Small intestine (tissue), 7 donors: ENCODE measurements around the gene ATPAF2. TPM values are rescaled to one million over a fixed set of nuclear protein-coding genes. Genes with fewer than 3 reads are reported as not detected.
A peak's percentile ranks its signal among the peaks of the same experiment; 100 is the strongest.

Source experiments
- DNase-seq, 2 donors: peaks; one replicate each; pipeline versions ENCODE4 v3.0.0 to v3.0.0-alpha.2; 2013
- FAIRE-seq: peaks from 2 replicates; lab custom pipeline; 2012; peaks lifted over from hg19 to GRCh38; lab: Jason Lieb, UNC
- H3K27ac ChIP-seq, 3 donors: one replicate each; pipeline ENCODE4 v1.5.1; 2013; ENCODE audit warnings: low read length in 2 of 3, mild to moderate bottlenecking in 2 of 3, control low read depth in 1 of 3, inconsistent platforms in 1 of 3, low read depth in 1 of 3, moderate library complexity in 1 of 3
- H3K27me3 ChIP-seq, 3 donors: one replicate each; pipeline ENCODE4 v1.6.1; 2013; ENCODE audit warnings: low read length in 3 of 3, inconsistent platforms in 1 of 3; ENCODE audit not compliant: control insufficient read depth in 3 of 3, insufficient read depth in 3 of 3
- H3K36me3 ChIP-seq, 3 donors: one replicate each; pipeline ENCODE4 v1.6.1; 2013; ENCODE audit warnings: low read length in 3 of 3, inconsistent platforms in 1 of 3, low read depth in 1 of 3, mild to moderate bottlenecking in 1 of 3, moderate library complexity in 1 of 3; ENCODE audit not compliant: control insufficient read depth in 3 of 3, insufficient read depth in 2 of 3
- H3K4me1 ChIP-seq, 3 donors: one replicate each; pipeline ENCODE4 v1.6.1; 2013; ENCODE audit warnings: low read length in 2 of 3, inconsistent platforms in 1 of 3, low read depth in 1 of 3, mild to moderate bottlenecking in 1 of 3, moderate library complexity in 1 of 3; ENCODE audit not compliant: control insufficient read depth in 3 of 3, insufficient read depth in 2 of 3
- H3K4me3 ChIP-seq, 3 donors: one replicate each; pipeline ENCODE4 v1.5.1; 2013; ENCODE audit warnings: low read length in 3 of 3, control low read depth in 1 of 3, inconsistent platforms in 1 of 3, low read depth in 1 of 3, mild to moderate bottlenecking in 1 of 3, moderate library complexity in 1 of 3
- H3K9me3 ChIP-seq, 2 donors: one replicate each; pipeline ENCODE4 v1.6.1; 2013; ENCODE audit warnings: low read depth in 1 of 2, low read length in 1 of 2; ENCODE audit not compliant: control insufficient read depth in 2 of 2, insufficient read depth in 1 of 2
- WGBS, 3 donors: extraction: QIAGEN DNeasy Blood & Tissue Kit; methylation state at CpG; one replicate each; pipeline ENCODE4 v1.1.7; 2013; 5-methylcytosine and 5-hydroxymethylcytosine counted together
- polyA plus RNA-seq, 4 donors: library from polyadenylated mRNA; stranded (reverse) in 3 of 4; unstranded in 1 of 4; fragments of 200-250 nt in 3 of 4; fragments of 120-200 nt in 1 of 4; gene quantifications; one replicate each; pipeline versions ENCODE4 v1.2.1 to v1.2.3, GENCODE V29; 2013
- donor health status: healthy with polysubstance abuse.
- donor health status: control.
- donor health status: control.
- donor health status: Bipolar disorder and iron deficiency.
- donor health status: healthy.

ATPAF2 gene
- polyA plus RNA-seq, 4 donors: 20.5 to 26.4 (median 22.0) TPM

GRCh38 chr17:17972952-17973254 is 66.1 kb downstream of the ATPAF2 start:
- no peaks in the 10 kb centered on the region for H3K27me3 ChIP-seq
- DNase-seq: no peak
- no peak for FAIRE-seq
- peak overlapping the region in 2 of 3 donors; percentile 15 to 58 for H3K4me3 ChIP-seq
- no peaks in the 10 kb centered on the region for H3K36me3 ChIP-seq
- H3K27ac ChIP-seq: peak overlapping the region in 2 of 3 donors; percentile 5 to 40
- H3K9me3 ChIP-seq: no peaks in the 10 kb centered on the region
- WGBS, 3 donors: 3% methylated on average over 13 of the region's 13 CpGs
- peaks cover 5 to 14% (median 12%) of the 10 kb centered on the region in 3 donors for H3K4me1 ChIP-seq

- Histone ChIP-seq H3K27me3 (no peaks in the 10 kb centered on the region), H3K4me3 (peak within 1 kb of the TSS; percentile 68 to 95 (median 90)), H3K36me3 (no peaks in the 10 kb centered on the region), H3K4me1 (peaks cover 5 to 14% (median 12%) of the 10 kb centered on the region in 3 donors), H3K9me3 (no peaks in the 10 kb centered on the region), H3K27ac (peak within 1 kb of the TSS; percentile 51 to 96 (median 80))
- FAIRE-seq (peak; percentile 98), DNase-seq (peak; percentile 100)
- 0 to 1% (median 0%) methylated on average over 53 to 59 of the region's 59 CpGs for WGBS, 3 donors
Measured at GRCh38 chr17:17972126-17972951, 66.6 kb downstream of the ATPAF2 start, which contains the start of the genes DRC3 and TOM1L2. TSS of gene DRC3 (plus strand) at chr17:17972862. CDS start at chr17:17977599, 4,737 bp downstream. TSS of gene TOM1L2 (minus strand) at chr17:17972400. CDS start at chr17:17972313, 87 bp downstream.

- Histone ChIP-seq H3K4me1 (peaks cover 5 to 14% (median 12%) of the 10 kb centered on the region in 3 donors), H3K36me3 (no peaks in the 10 kb centered on the region), H3K4me3 (peak overlapping the region; percentile 68 to 95 (median 90)), H3K9me3 (no peaks in the 10 kb centered on the region), H3K27ac (peak overlapping the region; percentile 0 to 96 (median 80)), H3K27me3 (no peaks in the 10 kb centered on the region)
- FAIRE-seq (no peak), DNase-seq (peak; percentile 30 to 38)
- 3 to 11% (median 4%) methylated on average over 7 to 33 of the region's 33 CpGs for WGBS, 3 donors
Measured at GRCh38 chr17:17971431-17972125, 67.4 kb downstream of the ATPAF2 start.

GRCh38 chr17:17970699-17971430 is 68.1 kb downstream of the ATPAF2 start:
- WGBS, 3 donors: 11 to 33% (median 32%) methylated on average over 1 of the region's 1 CpG
- Histone ChIP-seq H3K9me3 (no peaks in the 10 kb centered on the region), H3K4me3 (peak overlapping the region; percentile 68 to 95 (median 90)), H3K4me1 (peaks cover 5 to 18% (median 12%) of the 10 kb centered on the region in 3 donors), H3K27me3 (no peaks in the 10 kb centered on the region), H3K27ac (no peak overlapping the region), H3K36me3 (no peaks in the 10 kb centered on the region)
- FAIRE-seq (no peak), DNase-seq (no peak)

Other genes with a start within 250 kb of the ATPAF2 start
- 100 to 1,000 TPM in 2 of 4 donors, 10 to 100 TPM in 2; 71.6 to 155 (median 105) TPM for gene SREBF1, start 202.2 kb downstream of the ATPAF2 start, polyA plus RNA-seq
- 10 to 100 TPM; 14.3 to 26.6 (median 24.7) TPM for gene TOM1L2, start 66.8 kb downstream of the ATPAF2 start, polyA plus RNA-seq
- gene DRC3, start 66.3 kb downstream of the ATPAF2 start, polyA plus RNA-seq: 1 to 10 TPM in 1 of 4 donors, under 1 TPM in 2, not detected in 1; 0.54 to 4.1 (median 0.85) TPM
- gene GID4, start 240 bp upstream of the ATPAF2 start, polyA plus RNA-seq: 1 to 10 TPM; 2.5 to 9.7 (median 4.1) TPM
- 10 to 100 TPM; 34.8 to 48.6 (median 41.3) TPM for gene DRG2, start 48.8 kb upstream of the ATPAF2 start, polyA plus RNA-seq
- 1 to 10 TPM in 2 of 4 donors, under 1 TPM in 2; 0.22 to 2.7 (median 1.6) TPM for gene MYO15A, start 69.6 kb upstream of the ATPAF2 start, polyA plus RNA-seq
- 10 to 100 TPM; 36.2 to 60.1 (median 40.6) TPM for gene ALKBH5, start 144.7 kb upstream of the ATPAF2 start, polyA plus RNA-seq
- gene LLGL1, start 186.5 kb upstream of the ATPAF2 start, polyA plus RNA-seq: 10 to 100 TPM in 1 of 4 donors, 1 to 10 TPM in 3; 2.5 to 15.6 (median 6.2) TPM
- gene FLII, start 219.6 kb upstream of the ATPAF2 start, polyA plus RNA-seq: 100 to 1,000 TPM; 152 to 360 (median 210) TPM
- gene MIEF2, start 221.5 kb upstream of the ATPAF2 start, polyA plus RNA-seq: 10 to 100 TPM in 1 of 4 donors, 1 to 10 TPM in 3; 4.9 to 13.4 (median 7.0) TPM